ENCODE data around the gene ARL2. TPM values are rescaled to one million over a fixed set of nuclear protein-coding genes. Genes with fewer than 3 reads are reported as not detected.

The ARL2 gene
- total and polyA plus RNA-seq, 2 donors (not counting 1 experiment from before 2014, with no cell fraction given) = 99.2 to 138 TPM

- Histone ChIP-seq H3K79me2 (ENCODE audit: control insufficient read depth, insufficient read depth, low read length) (no peaks in the 10 kb centered on the region), H3K9ac (ENCODE audit: insufficient read depth, low read length) (no peak overlapping the region), H3K4me2 (ENCODE audit: extremely low read depth, insufficient read depth, low read length) (no peak overlapping the region), H3K27ac (ENCODE audit: insufficient read depth, low read length) (no peak overlapping the region), H3K4me3 (replicated peaks in 1 of 4; ENCODE audit: control extremely low read depth in 1 of 4, insufficient read depth in 1 of 4, low read depth in 3 of 4, low read length in 4 of 4) (no peak overlapping the region), H2AFZ (ENCODE audit: low read length) (no peak overlapping the region), H4K20me1 (ENCODE audit: control insufficient read depth, extremely low read depth, insufficient read depth, low read length) (no peaks in the 10 kb centered on the region), H3K9me3 (ENCODE audit: control insufficient read depth, insufficient read depth, low read depth, low read length) (no peaks in the 10 kb centered on the region), H3K27me3 (ENCODE audit: control insufficient read depth, insufficient read depth, low read length) (no peaks in the 10 kb centered on the region), H3K4me1 (ENCODE audit: control insufficient read depth, extremely low read depth, insufficient read depth, low read length) (peaks cover 17% of the 10 kb centered on the region), H3K36me3 (ENCODE audit: control insufficient read depth, insufficient read depth, low read length) (no peaks in the 10 kb centered on the region)
- DNase-seq (ENCODE audit: low read depth in 2 of 2) = no peak
- TF ChIP-seq, protein P1, sequence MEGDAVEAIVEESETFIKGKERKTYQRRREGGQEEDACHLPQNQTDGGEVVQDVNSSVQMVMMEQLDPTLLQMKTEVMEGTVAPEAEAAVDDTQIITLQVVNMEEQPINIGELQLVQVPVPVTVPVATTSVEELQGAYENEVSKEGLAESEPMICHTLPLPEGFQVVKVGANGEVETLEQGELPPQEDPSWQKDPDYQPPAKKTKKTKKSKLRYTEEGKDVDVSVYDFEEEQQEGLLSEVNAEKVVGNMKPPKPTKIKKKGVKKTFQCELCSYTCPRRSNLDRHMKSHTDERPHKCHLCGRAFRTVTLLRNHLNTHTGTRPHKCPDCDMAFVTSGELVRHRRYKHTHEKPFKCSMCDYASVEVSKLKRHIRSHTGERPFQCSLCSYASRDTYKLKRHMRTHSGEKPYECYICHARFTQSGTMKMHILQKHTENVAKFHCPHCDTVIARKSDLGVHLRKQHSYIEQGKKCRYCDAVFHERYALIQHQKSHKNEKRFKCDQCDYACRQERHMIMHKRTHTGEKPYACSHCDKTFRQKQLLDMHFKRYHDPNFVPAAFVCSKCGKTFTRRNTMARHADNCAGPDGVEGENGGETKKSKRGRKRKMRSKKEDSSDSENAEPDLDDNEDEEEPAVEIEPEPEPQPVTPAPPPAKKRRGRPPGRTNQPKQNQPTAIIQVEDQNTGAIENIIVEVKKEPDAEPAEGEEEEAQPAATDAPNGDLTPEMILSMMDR (conservative IDR thresholded peaks at IDR 0.05 in 1 of 2, IDR thresholded peaks at IDR 0.05 in 1 of 2; ENCODE audit: low read depth in 1 of 2, low read length in 2 of 2) = no peak
- TF ChIP-seq EZH2 (IDR thresholded peaks at IDR 0.05; ENCODE audit: low read length, missing control alignments) = no peak
These were observed 5.1 kb upstream of the ARL2 start for GRCh38 chr11:65008873-65009272.

DNA sequence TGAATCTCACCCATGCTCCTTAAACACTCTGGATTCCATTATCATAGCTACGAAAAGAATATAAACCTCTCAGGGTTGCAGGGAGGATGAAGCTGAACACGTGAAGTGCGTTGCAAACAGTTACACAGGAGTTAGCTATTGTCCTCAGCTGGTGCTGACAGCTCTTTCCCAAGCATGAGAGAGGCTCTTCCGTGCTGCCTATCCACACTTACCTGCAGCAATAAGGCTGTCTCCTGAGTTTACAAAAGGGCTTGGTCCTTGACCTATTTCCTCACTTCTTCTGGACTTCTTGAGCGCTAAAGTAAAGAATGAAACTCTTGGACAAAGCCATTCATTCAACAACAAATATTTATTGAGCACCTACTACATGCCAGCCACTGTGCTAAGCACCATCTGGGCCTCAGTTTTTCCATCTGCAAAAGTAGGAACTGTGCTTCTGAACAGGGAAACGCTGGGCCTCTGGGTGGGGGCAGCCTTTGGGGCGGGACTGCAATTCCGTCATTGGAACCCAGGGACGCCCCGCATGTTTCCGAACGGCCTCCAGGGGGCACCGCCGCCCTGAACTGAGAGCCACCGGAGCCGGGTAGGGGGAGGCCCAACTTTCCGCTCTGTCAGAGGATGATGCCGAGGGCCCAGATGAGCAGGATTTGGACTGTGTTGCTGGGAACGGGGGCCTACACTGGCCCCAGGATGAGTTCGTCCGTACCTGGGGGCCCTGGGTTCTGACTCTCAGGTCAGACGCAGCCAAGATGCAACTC, 651 bp upstream of the ARL2 start:
- H3K27me3 ChIP-seq (ENCODE audit: control insufficient read depth, insufficient read depth, low read length) = no peaks in the 10 kb centered on the region
- peak overlapping the region; percentile 92 for H3K4me2 ChIP-seq (ENCODE audit: extremely low read depth, insufficient read depth, low read length)
- H3K4me3 ChIP-seq (replicated peaks in 1 of 4; ENCODE audit: control extremely low read depth in 1 of 4, insufficient read depth in 1 of 4, low read depth in 3 of 4, low read length in 4 of 4) = peak overlapping the region; percentile 83 to 89 (median 87)
- H3K9ac ChIP-seq (ENCODE audit: insufficient read depth, low read length) = peak overlapping the region; percentile 96
- no peaks in the 10 kb centered on the region for H4K20me1 ChIP-seq (ENCODE audit: control insufficient read depth, extremely low read depth, insufficient read depth, low read length)
- H3K4me1 ChIP-seq (ENCODE audit: control insufficient read depth, extremely low read depth, insufficient read depth, low read length) = peaks cover 4% of the 10 kb centered on the region
- peaks cover under 1% of the 10 kb centered on the region for H3K36me3 ChIP-seq (ENCODE audit: control insufficient read depth, insufficient read depth, low read length)
- TF ChIP-seq EZH2 (IDR thresholded peaks at IDR 0.05; ENCODE audit: low read length, missing control alignments) = no peak
- TF ChIP-seq, protein P1 (conservative IDR thresholded peaks at IDR 0.05 in 1 of 2, IDR thresholded peaks at IDR 0.05 in 1 of 2; ENCODE audit: low read depth in 1 of 2, low read length in 2 of 2) = peak; percentile 52 to 73
- DNase-seq (ENCODE audit: low read depth in 2 of 2) = peak; percentile 81 to 88
- H3K79me2 ChIP-seq (ENCODE audit: control insufficient read depth, insufficient read depth, low read length) = peaks cover 5% of the 10 kb centered on the region
- peak overlapping the region; percentile 93 for H2AFZ ChIP-seq (ENCODE audit: low read length)
- peak overlapping the region; percentile 100 for H3K27ac ChIP-seq (ENCODE audit: insufficient read depth, low read length)
- no peaks in the 10 kb centered on the region for H3K9me3 ChIP-seq (ENCODE audit: control insufficient read depth, insufficient read depth, low read depth, low read length)

GRCh38 chr11:65014726-65015227, 817 bp downstream of the ARL2 start:
- Histone ChIP-seq H3K4me3 (replicated peaks in 1 of 4; ENCODE audit: control extremely low read depth in 1 of 4, insufficient read depth in 1 of 4, low read depth in 3 of 4, low read length in 4 of 4) (peak overlapping the region; percentile 64 to 89 (median 87)), H3K4me2 (ENCODE audit: extremely low read depth, insufficient read depth, low read length) (peak overlapping the region; percentile 79), H3K36me3 (ENCODE audit: control insufficient read depth, insufficient read depth, low read length) (peaks cover 3% of the 10 kb centered on the region), H3K79me2 (ENCODE audit: control insufficient read depth, insufficient read depth, low read length) (peaks cover 5% of the 10 kb centered on the region), H3K4me1 (ENCODE audit: control insufficient read depth, extremely low read depth, insufficient read depth, low read length) (peaks cover 4% of the 10 kb centered on the region), H3K27me3 (ENCODE audit: control insufficient read depth, insufficient read depth, low read length) (no peaks in the 10 kb centered on the region), H3K9ac (ENCODE audit: insufficient read depth, low read length) (peak overlapping the region; percentile 96), H2AFZ (ENCODE audit: low read length) (peak overlapping the region; percentile 73), H4K20me1 (ENCODE audit: control insufficient read depth, extremely low read depth, insufficient read depth, low read length) (no peaks in the 10 kb centered on the region), H3K27ac (ENCODE audit: insufficient read depth, low read length) (peak overlapping the region; percentile 100), H3K9me3 (ENCODE audit: control insufficient read depth, insufficient read depth, low read depth, low read length) (no peaks in the 10 kb centered on the region)
- no peak for TF ChIP-seq EZH2 (IDR thresholded peaks at IDR 0.05; ENCODE audit: low read length, missing control alignments)
- TF ChIP-seq, protein P1 (conservative IDR thresholded peaks at IDR 0.05 in 1 of 2, IDR thresholded peaks at IDR 0.05 in 1 of 2; ENCODE audit: low read depth in 1 of 2, low read length in 2 of 2) = no peak
- peak in 1 of 2 donors; percentile 27 for DNase-seq (ENCODE audit: low read depth in 2 of 2)
